G401 (cell line): ENCODE results near the gene RECK. TPM values are rescaled to one million over a fixed set of nuclear protein-coding genes. Genes with fewer than 3 reads are reported as not detected.
A peak's percentile ranks its signal among the peaks of the same experiment; 100 is the strongest.
"Not testable (repeated sequence)": the region's sequence is repeated elsewhere in the genome, so short reads cannot be mapped to it uniquely, and the experiment has no call there.

Experiments
- DNase-seq: peaks from one replicate; pipeline ENCODE4 v3.0.0-alpha.2; 2015; ENCODE audit warnings: low spot score
- in situ Hi-C: cut with HindIII; loops from 2 replicates; pipeline ENCODE4 v1.10.0; 2016; ENCODE audit warnings: low sequenced_read_pairs, mixed read lengths
- total RNA-seq: library from RNA; depleted of rRNA; stranded (reverse); fragments of >200 nt; shearing (Covaris generic); gene quantifications from 2 replicates; pipeline ENCODE4 v1.2.3, GENCODE V29; 2014

RECK gene
- total RNA-seq, 1 experiment from 2014 or later: 9.2 TPM

- no peak for DNase-seq
- in situ Hi-C loops: no loop called here
Observed at GRCh38 chr9:36147441-36148175, 110.9 kb downstream of the RECK start.

GRCh38 chr9:36148311-36149051 lies 111.8 kb downstream of the RECK start:
- in situ Hi-C loops: no loop called here
- DNase-seq: peak; percentile 96

- in situ Hi-C loops: no loop called here
- no peak for DNase-seq
Observed at GRCh38 chr9:36149197-36149596, 112.5 kb downstream of the RECK start.

GRCh38 chr9:36150574-36151315 lies 114.0 kb downstream of the RECK start:
- no peak for DNase-seq
- in situ Hi-C loops: no loop called here

GRCh38 chr9:36151316-36152210 lies 114.8 kb downstream of the RECK start:
- in situ Hi-C loops: no loop called here
- DNase-seq: no peak

GRCh38 chr9:36152741-36153438 lies 116.2 kb downstream of the RECK start:
- no peak for DNase-seq
- in situ Hi-C loops: no loop called here

- DNase-seq: no peak
- in situ Hi-C loops: no loop called here
Observed at GRCh38 chr9:36153746-36154145, 117.0 kb downstream of the RECK start.

GRCh38 chr9:36154331-36154952 lies 117.7 kb downstream of the RECK start:
- peak; percentile 59 for DNase-seq
- in situ Hi-C loops: no loop called here

- in situ Hi-C loops: no loop called here
- DNase-seq: no peak
Observed at GRCh38 chr9:36156116-36156515, 119.4 kb downstream of the RECK start.

GRCh38 chr9:36158122-36158521 lies 121.4 kb downstream of the RECK start:
- in situ Hi-C loops: no loop called here
- no peak for DNase-seq

GRCh38 chr9:36158917-36159316 lies 122.2 kb downstream of the RECK start:
- in situ Hi-C loops: no loop called here
- no peak for DNase-seq

GRCh38 chr9:36159509-36159908 lies 122.8 kb downstream of the RECK start:
- DNase-seq, in situ Hi-C loops: not testable (repeated sequence)

- in situ Hi-C loops, DNase-seq: not testable (repeated sequence)
Observed at GRCh38 chr9:36160126-36160525, 123.4 kb downstream of the RECK start.

GRCh38 chr9:36161187-36161586 lies 124.5 kb downstream of the RECK start:
- DNase-seq: no peak
- in situ Hi-C loops: no loop called here

- no peak for DNase-seq
- in situ Hi-C loops: no loop called here
Observed at GRCh38 chr9:36162211-36162738, 125.6 kb downstream of the RECK start.

GRCh38 chr9:36163049-36163785 lies 126.5 kb downstream of the RECK start:
- peak; percentile 87 for DNase-seq
- in situ Hi-C loops: no loop called here

GRCh38 chr9:36163786-36164170 lies 127.1 kb downstream of the RECK start:
- DNase-seq: no peak
- in situ Hi-C loops: no loop called here
